NCI-H748 treated with DMSO at 0.1 percent for 48 hours (cell line): ENCODE results near the gene CIPC.

ENCODE experiments used
- DNase-seq: peaks from one replicate; lab custom pipeline; 2025; lab: John Stamatoyannopoulos, UW

Gene CIPC

DNA sequence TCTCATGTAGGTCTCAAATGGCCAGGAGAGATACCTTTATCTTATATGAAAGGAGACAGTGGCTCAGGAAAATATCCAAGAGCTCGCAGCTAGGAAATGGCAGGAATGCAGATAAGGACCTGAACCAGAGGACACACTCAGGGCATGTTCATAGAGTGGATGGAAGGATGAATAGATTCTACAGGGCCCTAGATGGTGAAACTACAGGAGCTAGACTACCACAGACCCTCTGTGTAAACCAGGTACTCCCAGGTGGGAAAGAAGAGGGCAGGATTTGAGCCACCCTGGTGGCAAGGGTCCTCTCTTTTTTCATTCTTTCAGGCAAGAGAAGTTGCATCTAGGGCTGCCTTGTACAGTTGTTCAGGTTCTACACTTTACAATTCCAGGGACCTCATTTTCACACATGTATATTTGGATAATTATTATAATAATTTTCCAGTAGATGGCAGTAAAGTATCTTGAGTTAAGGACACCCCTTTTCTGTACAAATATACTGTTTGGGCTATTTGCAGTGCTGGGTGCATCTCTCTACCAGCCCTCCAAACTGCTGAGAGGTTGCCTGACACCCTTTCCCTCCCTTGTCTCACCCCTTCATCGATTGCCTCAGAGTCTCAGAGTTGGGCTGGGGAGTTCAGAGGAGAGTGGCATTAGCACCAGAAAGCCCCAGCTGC is 54.0 kb downstream of the CIPC start:
- peak; percentile 78 for DNase-seq

DNA sequence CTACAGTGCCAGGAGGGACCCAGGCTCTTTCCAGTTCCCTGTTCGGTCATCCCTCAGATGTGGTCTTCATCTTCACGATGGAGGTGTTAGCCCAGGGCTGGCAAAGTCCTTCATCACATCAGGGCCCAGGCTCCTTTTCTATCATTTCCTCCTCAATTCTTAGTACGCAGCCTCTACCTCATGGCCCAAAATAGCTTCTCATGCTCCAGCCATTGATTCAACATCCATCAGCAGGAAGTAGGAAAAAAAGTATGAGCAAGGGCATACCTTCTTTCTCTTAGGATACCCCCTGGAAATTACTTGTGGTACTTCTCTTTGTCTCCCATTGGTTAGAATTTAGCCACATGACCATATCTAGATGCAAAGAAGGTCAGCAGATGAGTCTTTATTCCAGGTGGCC is 55.7 kb downstream of the CIPC start:
- DNase-seq = no peak

DNA sequence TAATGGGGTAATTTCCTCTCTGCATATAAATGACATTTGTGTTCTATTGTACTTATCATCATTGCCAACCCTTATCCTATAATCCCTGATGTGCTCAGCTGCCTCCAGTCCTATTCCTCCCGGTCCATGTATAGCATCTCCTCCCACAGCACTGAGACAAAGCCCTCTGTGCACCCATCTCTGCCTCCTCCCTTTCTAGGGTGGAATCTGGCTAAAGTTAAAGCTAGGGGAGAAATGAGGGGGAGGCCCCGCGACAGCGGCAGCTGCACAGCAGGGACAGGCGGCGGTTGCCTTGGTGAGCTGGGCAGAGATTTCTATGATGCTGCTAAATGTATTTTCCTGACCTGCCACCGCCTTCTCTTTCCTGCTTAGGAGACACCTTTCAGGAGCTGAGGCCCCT is 56.4 kb downstream of the CIPC start:
- DNase-seq = no peak

DNA sequence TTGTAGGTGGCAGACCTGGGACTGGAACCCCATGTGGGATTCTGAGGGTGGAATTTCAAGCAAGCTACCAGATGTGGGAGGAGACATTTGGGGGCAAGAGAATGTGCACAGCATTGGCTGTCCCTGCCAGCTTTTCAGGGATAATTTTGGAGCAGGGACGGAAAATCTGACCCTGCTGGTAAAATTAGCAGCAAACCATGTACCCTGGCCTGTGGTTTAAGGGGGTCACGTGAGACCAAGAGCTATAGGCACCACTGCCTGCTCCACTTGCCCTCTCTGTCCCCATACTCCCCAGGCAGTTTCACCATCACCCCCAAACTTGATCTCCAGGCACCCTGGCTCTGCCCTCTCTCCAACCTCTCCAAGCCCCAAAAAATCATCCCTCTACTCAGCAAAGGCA is 57.0 kb downstream of the CIPC start:
- DNase-seq = no peak

DNA sequence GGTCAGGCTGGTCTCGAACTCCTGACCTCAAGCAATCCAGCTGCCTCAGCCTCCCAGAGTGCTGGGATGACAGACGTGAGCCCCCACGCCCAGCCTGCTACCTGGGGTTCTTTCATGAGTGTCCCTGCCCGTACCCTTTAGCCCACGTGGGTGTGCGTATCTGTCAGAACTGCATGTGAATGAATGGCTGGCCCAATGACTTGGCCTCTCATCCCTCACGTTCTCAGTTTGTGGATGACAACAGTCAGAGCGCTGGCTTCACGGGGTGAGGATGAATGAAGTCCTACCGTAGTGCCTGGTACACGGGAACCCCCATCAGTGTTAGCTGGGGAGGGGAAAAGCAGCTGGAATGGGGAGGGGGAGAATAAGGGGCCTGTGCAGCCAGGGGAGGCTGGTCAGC is 59.7 kb downstream of the CIPC start:
- DNase-seq = no peak

DNA sequence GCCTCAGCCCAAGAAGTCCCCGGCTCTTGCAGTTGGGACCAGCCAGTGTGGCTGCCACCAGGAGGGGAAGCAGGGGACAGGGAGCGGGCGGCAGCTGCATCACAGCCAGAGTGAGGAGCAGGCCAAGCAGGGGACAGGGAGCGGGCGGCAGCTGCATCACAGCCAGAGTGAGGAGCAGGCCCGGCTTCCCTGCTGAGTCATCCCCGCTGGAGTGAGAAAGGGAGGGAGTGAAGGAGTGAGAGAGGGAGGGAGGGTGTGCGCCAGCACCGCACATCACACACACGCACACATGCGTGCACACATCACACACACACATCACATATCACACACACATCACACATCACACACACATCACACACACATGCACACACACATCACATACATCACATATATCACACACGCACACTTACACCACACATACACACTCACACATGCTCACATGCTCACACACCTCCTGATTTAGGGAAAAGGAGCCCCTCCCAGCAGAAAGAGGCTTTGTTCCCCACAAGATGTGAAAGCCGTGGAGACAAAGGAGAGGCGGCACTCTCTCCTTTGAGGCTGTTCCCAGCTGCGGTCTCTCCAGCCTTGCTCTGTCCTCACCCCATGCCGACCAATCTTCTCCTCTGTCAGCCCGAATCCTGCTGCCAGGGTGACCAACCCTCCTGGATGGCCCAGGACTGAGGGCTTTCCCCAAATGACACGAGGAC is 60.3 kb downstream of the CIPC start:
- DNase-seq = no peak

DNA sequence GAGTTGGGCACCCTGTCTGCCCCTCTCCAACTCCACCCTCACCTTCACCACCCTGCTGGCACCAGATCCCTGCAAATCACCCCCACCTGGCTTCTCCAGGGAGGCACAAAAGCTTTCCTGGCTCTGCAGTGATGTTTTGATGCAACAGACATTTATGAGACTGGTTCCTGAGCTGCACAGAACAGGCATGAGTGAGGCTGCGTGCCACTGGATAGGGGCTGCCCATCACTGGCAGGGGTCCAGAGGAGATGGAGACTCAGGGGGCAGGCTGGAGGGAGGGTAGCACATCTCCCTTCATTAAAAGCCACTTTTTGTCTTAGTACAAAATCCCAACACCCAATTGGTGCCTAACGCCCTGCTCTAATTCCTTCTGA is 60.8 kb downstream of the CIPC start:
- no peak for DNase-seq

DNA sequence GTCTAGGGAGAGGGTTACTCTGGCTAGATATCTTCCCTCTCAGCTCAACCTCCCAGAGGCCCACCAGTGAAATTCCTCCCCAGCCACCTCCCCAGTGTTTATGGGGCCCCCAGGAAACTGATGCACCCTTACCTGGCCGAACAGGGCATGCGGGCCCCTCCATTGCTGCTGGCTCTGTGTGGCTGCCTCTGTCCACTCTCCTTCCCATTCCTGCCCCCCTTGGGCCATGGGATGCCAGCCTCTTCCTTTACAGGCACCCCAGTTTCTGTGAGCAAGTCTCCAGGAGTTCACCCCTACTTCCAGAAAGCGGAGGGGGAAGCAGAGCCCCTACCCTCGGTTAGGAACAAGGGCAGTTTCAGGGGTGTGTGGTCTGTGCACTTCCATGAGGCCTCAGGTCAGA is 63.0 kb downstream of the CIPC start:
- no peak for DNase-seq
